ENCODE data around the gene MYL7.
"Not testable (repeated sequence)": the region's sequence is repeated elsewhere in the genome, so short reads cannot be mapped to it uniquely, and the experiment has no call there.

MYL7 gene

GRCh38 chr7:44141221-44141850, at the start of gene MYL7:
MYL7 (minus strand) TSS chr7:44141332; CDS start chr7:44141305, 27 bp downstream.
- no peak for DNase-seq

GRCh38 chr7:44189993-44190872, 49.1 kb upstream of the MYL7 start:
- no peak for DNase-seq

GRCh38 chr7:44189286-44189992, 48.3 kb upstream of the MYL7 start, which contains the start of gene GCK:
GCK (minus strand) TSS chr7:44189439; CDS start chr7:44188953, 486 bp downstream.
- no peak for DNase-seq

- no peak for DNase-seq
Measured at GRCh38 chr7:44188480-44189225, 47.5 kb upstream of the MYL7 start.

- DNase-seq: no peak
Measured at GRCh38 chr7:44187636-44188416, 46.7 kb upstream of the MYL7 start.

- DNase-seq: no peak
Measured at GRCh38 chr7:44186736-44187135, 45.6 kb upstream of the MYL7 start.

- no peak for DNase-seq
Measured at GRCh38 chr7:44185729-44186128, 44.6 kb upstream of the MYL7 start.

GRCh38 chr7:44184873-44185446, 43.8 kb upstream of the MYL7 start:
- no peak for DNase-seq

GRCh38 chr7:44184206-44184872, 43.2 kb upstream of the MYL7 start:
- no peak for DNase-seq

GRCh38 chr7:44183386-44183785, 42.3 kb upstream of the MYL7 start:
- no peak for DNase-seq

GRCh38 chr7:44182827-44183226, 41.7 kb upstream of the MYL7 start:
- DNase-seq: no peak

GRCh38 chr7:44180631-44181030, 39.5 kb upstream of the MYL7 start:
- DNase-seq: no peak

GRCh38 chr7:44177570-44178131, 36.5 kb upstream of the MYL7 start:
- no peak for DNase-seq

GRCh38 chr7:44176486-44176885, 35.4 kb upstream of the MYL7 start:
- DNase-seq: no peak

- no peak for DNase-seq
Measured at GRCh38 chr7:44175730-44176129, 34.6 kb upstream of the MYL7 start.

GRCh38 chr7:44174694-44174948, 33.5 kb upstream of the MYL7 start:
- not testable (repeated sequence) for DNase-seq

- no peak for DNase-seq
Measured at GRCh38 chr7:44173911-44174693, 33.0 kb upstream of the MYL7 start.

- no peak for DNase-seq
Measured at GRCh38 chr7:44172803-44173424, 31.8 kb upstream of the MYL7 start.

GRCh38 chr7:44172352-44172751, 31.2 kb upstream of the MYL7 start:
- no peak for DNase-seq

- not testable (repeated sequence) for DNase-seq
Measured at GRCh38 chr7:44171901-44172300, 30.8 kb upstream of the MYL7 start.

All from activated CD4-positive, CD25-positive, alpha-beta regulatory T cell (primary cell).